ENCODE results near the gene RAVER1.
A peak's percentile ranks its signal among the peaks of the same experiment; 100 is the strongest.
"Not testable (repeated sequence)": the region's sequence is repeated elsewhere in the genome, so short reads cannot be mapped to it uniquely, and the experiment has no call there.

The RAVER1 gene

GRCh38 chr19:10343495-10343894 is 10.2 kb upstream of the RAVER1 start:
- no peak for DNase-seq (ENCODE audit: low spot score)

GRCh38 chr19:10339977-10340376 is 6.6 kb upstream of the RAVER1 start:
- DNase-seq (ENCODE audit: low spot score) = no peak

- peak; percentile 66 for DNase-seq (ENCODE audit: low spot score)
Measured at GRCh38 chr19:10339380-10339960, 6.1 kb upstream of the RAVER1 start, which contains the start of gene ICAM3. Gene ICAM3, minus strand, starts transcription at chr19:10339624. Its CDS starts 10 bp downstream, at chr19:10339614.

- no peak for DNase-seq (ENCODE audit: low spot score)
Measured at GRCh38 chr19:10338940-10339339, 5.6 kb upstream of the RAVER1 start.

- not testable (repeated sequence) for DNase-seq (ENCODE audit: low spot score)
Measured at GRCh38 chr19:10336725-10337124, 3.4 kb upstream of the RAVER1 start.

GRCh38 chr19:10335352-10335985 is 2.1 kb upstream of the RAVER1 start:
- DNase-seq (ENCODE audit: low spot score) = no peak

GRCh38 chr19:10334588-10335351 is 1.4 kb upstream of the RAVER1 start:
- no peak for DNase-seq (ENCODE audit: low spot score)

GRCh38 chr19:10333758-10334587 is 644 bp upstream of the RAVER1 start:
- DNase-seq (ENCODE audit: low spot score) = no peak

GRCh38 chr19:10332158-10332964 is 968 bp downstream of the RAVER1 start:
- no peak for DNase-seq (ENCODE audit: low spot score)

GRCh38 chr19:10329555-10329954 is 3.8 kb downstream of the RAVER1 start:
- DNase-seq (ENCODE audit: low spot score) = no peak

GRCh38 chr19:10328558-10329429 is 4.5 kb downstream of the RAVER1 start:
- no peak for DNase-seq (ENCODE audit: low spot score)

GRCh38 chr19:10327793-10328192 is 5.5 kb downstream of the RAVER1 start:
- DNase-seq (ENCODE audit: low spot score) = no peak

GRCh38 chr19:10325732-10326131 is 7.6 kb downstream of the RAVER1 start:
- DNase-seq (ENCODE audit: low spot score) = no peak

GRCh38 chr19:10321874-10322835 is 11.2 kb downstream of the RAVER1 start:
- DNase-seq (ENCODE audit: low spot score) = no peak

- no peak for DNase-seq (ENCODE audit: low spot score)
Measured at GRCh38 chr19:10321417-10321797, 11.9 kb downstream of the RAVER1 start.

GRCh38 chr19:10320602-10321416 is 12.5 kb downstream of the RAVER1 start:
- DNase-seq (ENCODE audit: low spot score) = no peak

- no peak for DNase-seq (ENCODE audit: low spot score)
Measured at GRCh38 chr19:10318807-10319682, 14.3 kb downstream of the RAVER1 start.
